ENCODE results near the gene BIN1.

The BIN1 gene

DNA sequence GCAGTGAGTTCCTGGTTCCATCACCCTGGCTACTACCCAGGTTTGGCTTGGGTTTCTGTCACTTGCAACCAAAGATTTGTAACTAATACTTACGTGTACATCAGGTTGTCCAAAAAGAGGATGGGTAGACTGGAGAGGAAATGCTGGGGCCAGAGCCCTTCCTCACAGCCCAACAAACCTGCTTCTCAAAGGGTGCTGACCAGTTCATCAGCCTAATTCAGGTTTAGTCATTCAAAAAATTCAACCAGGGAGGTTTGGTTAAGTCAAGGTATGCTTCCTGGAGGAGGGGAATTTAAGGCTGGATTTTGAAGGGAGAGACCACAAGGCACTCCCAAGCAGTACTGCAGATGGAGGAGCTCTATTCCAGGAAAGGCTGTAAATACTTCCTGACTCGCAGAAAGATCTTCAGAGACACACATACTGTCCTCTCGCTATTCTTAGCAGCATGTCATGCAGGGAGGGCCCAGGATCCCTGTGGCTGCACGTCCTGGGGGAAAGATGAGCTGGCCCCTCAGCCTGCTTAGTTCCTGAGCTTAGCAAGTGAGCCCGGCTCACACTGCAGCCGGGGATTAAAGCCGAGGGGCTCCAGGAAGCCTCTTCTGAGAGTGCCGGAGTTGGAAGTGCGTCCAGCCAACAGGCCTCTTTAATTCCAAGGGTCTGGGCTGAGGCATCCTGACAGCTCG, 40.0 kb upstream of the BIN1 start:
- no peaks in the 10 kb centered on the region for H3K79me2 ChIP-seq (ENCODE audit: low read length)
- no peak overlapping the region for H3K4me2 ChIP-seq (ENCODE audit: low read length)

GRCh38 chr2:127146071-127146725, 39.2 kb upstream of the BIN1 start:
- H2AFZ ChIP-seq (ENCODE audit: low read depth, low read length), result no peak overlapping the region
- no peak overlapping the region for H3K4me3 ChIP-seq (ENCODE audit: low read length)
- no peaks in the 10 kb centered on the region for H3K4me1 ChIP-seq (ENCODE audit: low read length)
- no peaks in the 10 kb centered on the region for H3K27me3 ChIP-seq (ENCODE audit: low read depth, low read length)
- no peak overlapping the region for H3K9ac ChIP-seq (ENCODE audit: low read length)
- no peak overlapping the region for H3K4me2 ChIP-seq (ENCODE audit: low read length)
- no peaks in the 10 kb centered on the region for H3K79me2 ChIP-seq (ENCODE audit: low read length)
- peaks cover 3% of the 10 kb centered on the region; the same call in 1 of the 2 replicates for H3K9me3 ChIP-seq (ENCODE audit: insufficient read depth, low read length)
- TF ChIP-seq EZH2phosphoT487 (IDR thresholded peaks at IDR 0.05; ENCODE audit: low read depth), result no peak
- TF ChIP-seq CTCF (IDR thresholded peaks at IDR 0.05; ENCODE audit: low read depth, low read length), result no peak
- no peaks in the 10 kb centered on the region for H3K36me3 ChIP-seq (replicated peaks; ENCODE audit: low read depth, low read length)
- no peak overlapping the region for H3K27ac ChIP-seq (ENCODE audit: low read length)
- H4K20me1 ChIP-seq (ENCODE audit: insufficient read depth, low read length), result no peaks in the 10 kb centered on the region

More for the DNA sequence above, 40.0 kb upstream of the BIN1 start:
- no peak overlapping the region for H3K27ac ChIP-seq (ENCODE audit: low read length)
- no peak overlapping the region for H3K4me3 ChIP-seq (ENCODE audit: low read length)
- TF ChIP-seq EZH2phosphoT487 (IDR thresholded peaks at IDR 0.05; ENCODE audit: low read depth) (no peak), CTCF (IDR thresholded peaks at IDR 0.05; ENCODE audit: low read depth, low read length) (no peak)
- H2AFZ ChIP-seq (ENCODE audit: low read depth, low read length), result no peak overlapping the region
- H4K20me1 ChIP-seq (ENCODE audit: insufficient read depth, low read length), result no peaks in the 10 kb centered on the region
- H3K4me1 ChIP-seq (ENCODE audit: low read length), result no peaks in the 10 kb centered on the region
- peaks cover 6% of the 10 kb centered on the region; the same call in 1 of the 2 replicates for H3K9me3 ChIP-seq (ENCODE audit: insufficient read depth, low read length)
- no peak overlapping the region for H3K9ac ChIP-seq (ENCODE audit: low read length)
- H3K36me3 ChIP-seq (replicated peaks; ENCODE audit: low read depth, low read length), result no peaks in the 10 kb centered on the region
- no peaks in the 10 kb centered on the region for H3K27me3 ChIP-seq (ENCODE audit: low read depth, low read length)

DNA sequence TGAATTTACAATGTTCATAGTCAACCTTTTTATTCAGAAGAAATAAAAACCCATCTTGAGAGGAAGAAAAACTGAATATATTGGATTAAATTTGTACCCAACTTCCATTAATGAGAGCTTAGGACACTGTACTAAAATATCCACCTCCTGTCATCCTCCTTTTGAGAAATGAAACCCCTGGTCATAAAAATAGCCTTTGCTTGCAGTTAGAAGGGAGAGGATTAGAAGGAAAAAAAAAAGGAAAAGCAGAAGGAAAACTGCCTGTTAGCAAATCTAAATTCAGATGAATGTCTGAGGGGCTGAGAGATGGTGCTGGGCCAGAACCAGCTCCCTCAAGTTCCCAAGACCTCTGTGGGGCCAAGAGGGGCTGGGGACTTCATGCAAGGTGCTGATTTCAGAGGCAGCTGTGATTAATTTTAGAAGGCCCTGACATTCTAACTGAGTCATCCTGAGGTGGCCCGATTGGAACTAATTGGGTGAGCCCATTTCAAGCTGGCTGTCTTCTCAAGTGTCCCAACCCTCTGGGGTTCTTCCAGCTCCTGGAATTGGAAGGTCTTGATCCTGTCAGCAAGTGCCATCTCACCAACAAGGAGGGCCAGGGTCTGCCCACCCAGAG, 38.4 kb upstream of the BIN1 start:
- Histone ChIP-seq H2AFZ (ENCODE audit: low read depth, low read length) (no peak overlapping the region), H3K27me3 (ENCODE audit: low read depth, low read length) (no peaks in the 10 kb centered on the region; the same call in 1 of the 2 replicates), H4K20me1 (ENCODE audit: insufficient read depth, low read length) (no peaks in the 10 kb centered on the region), H3K27ac (ENCODE audit: low read length) (no peak overlapping the region), H3K4me2 (ENCODE audit: low read length) (no peak overlapping the region), H3K9me3 (ENCODE audit: insufficient read depth, low read length) (no peaks in the 10 kb centered on the region), H3K4me1 (ENCODE audit: low read length) (no peaks in the 10 kb centered on the region), H3K4me3 (ENCODE audit: low read length) (no peak overlapping the region), H3K79me2 (ENCODE audit: low read length) (no peaks in the 10 kb centered on the region), H3K9ac (ENCODE audit: low read length) (no peak overlapping the region), H3K36me3 (replicated peaks; ENCODE audit: low read depth, low read length) (no peaks in the 10 kb centered on the region)
- TF ChIP-seq CTCF (IDR thresholded peaks at IDR 0.05; ENCODE audit: low read depth, low read length), result no peak
- TF ChIP-seq EZH2phosphoT487 (IDR thresholded peaks at IDR 0.05; ENCODE audit: low read depth), result no peak
